NOMO-1 (cell line): ENCODE measurements around the gene HIPK3.

Experiments used
- DNase-seq, 2 experiments: peaks; one replicate each; lab custom pipeline; 2025; ENCODE audit not compliant: unreplicated experiment in 2 of 2; lab: John Stamatoyannopoulos, UW

The HIPK3 gene

DNA sequence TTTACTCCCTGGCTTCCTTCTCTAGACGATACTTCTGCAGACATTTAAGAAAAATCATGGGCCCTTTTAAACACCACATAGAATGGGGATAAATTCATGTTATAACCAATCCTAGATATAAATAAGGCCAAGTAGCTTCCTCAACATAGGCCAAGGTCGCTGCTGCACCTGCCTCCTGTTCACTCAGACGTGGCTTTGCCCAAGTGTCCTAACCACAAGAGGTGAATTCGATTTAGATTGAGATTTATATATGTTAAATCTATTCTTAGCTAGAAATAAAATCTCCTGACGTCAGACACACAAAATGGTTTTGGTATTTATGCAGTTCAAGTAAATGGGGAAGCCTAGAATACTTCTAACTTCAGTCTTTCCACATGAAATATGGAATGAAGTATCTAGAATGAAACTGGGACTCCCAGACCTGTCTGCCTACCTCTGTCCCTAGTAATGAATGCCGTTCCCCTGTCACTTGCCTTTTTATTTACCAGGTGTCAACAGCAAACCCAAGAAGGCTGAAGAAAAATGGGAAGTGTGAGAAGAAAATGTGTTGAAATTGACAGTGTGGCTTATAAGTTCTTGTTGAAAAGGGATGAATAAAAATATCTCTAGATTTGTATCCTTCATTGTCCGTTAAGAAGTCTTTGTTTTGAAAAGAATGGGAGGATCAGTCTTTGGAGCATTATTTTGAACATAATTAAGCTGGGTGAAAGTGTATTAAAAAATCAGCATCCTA, 131.8 kb downstream of the HIPK3 start:
- DNase-seq = no peak

DNA sequence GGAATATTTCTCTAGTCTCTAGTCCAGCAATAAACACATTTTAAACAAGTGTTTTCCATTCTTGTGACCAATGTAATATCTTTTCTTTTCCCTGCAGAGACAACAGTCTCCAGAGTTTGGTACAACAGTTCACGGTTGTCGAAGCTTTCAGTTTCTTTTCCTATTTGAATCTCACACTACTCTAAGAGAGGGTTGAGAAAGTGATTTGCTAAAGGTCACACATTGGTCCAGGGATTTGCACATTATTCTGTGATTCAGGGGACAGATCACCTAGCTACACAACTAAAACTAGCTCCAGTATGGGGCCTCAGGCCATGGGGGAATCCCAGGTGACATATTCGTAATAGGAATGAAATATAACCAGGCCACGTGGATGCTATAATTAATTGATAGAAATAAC, 132.5 kb downstream of the HIPK3 start:
- DNase-seq = no peak

DNA sequence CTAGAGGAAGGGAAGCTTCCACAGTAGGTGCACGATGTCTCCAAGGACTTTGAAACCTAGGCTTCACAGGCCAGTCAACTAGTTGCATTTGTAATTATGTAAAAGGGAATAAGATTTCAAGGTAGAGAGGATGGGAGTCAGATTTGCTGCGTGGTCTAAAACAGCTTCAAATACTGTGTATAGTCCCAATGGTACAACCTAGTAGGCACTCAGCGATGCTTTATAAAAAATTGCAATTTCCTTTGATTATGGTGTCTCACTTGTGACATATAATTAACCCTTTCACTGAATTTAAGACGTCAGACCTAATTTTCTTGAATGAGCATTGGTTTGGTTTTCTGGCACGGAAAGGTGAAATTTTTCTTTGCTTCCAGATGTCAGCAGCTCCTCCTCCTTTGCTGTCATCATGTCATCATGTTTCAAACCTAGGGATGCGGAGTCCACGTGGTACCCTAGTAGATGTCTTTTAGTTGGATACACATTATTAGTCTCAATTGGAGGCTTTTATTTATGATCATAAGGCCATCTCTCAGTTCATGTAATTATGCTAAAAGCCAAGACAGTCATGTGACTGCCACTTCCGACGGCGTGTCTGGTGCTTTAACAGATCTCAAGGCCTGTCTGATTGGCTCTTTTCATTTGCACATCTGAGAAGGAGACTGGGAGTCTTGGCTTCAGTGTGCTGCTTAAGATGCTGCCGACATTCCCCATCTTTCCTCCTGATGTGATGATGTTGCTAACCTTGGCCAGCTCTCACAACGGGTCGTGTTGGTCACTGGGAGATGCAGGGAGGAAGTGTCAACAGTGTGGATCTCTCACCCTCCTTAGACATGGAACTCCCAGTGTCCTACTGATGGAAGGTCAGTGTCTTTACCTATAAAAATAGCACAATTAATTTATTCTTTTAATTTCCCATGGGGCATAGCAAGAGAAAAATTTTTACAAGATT, 134.0 kb downstream of the HIPK3 start:
- DNase-seq = no peak

DNA sequence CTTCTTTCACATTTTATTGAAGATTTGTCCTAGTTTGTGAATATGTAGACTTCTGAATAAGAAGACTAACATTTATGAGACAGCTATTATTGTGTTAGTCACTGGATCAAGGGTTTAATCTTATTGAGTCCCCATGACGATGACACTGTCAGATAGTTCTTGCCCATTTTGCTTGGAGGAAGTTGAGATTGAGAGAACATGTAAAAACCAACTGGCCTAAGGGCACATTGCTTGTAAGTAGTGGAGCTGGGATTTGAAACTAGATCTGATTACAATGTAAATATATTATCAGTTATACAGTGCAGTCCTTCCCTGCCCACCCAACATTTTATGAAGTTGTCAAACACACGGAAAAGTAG, 134.7 kb downstream of the HIPK3 start:
- no peak for DNase-seq

DNA sequence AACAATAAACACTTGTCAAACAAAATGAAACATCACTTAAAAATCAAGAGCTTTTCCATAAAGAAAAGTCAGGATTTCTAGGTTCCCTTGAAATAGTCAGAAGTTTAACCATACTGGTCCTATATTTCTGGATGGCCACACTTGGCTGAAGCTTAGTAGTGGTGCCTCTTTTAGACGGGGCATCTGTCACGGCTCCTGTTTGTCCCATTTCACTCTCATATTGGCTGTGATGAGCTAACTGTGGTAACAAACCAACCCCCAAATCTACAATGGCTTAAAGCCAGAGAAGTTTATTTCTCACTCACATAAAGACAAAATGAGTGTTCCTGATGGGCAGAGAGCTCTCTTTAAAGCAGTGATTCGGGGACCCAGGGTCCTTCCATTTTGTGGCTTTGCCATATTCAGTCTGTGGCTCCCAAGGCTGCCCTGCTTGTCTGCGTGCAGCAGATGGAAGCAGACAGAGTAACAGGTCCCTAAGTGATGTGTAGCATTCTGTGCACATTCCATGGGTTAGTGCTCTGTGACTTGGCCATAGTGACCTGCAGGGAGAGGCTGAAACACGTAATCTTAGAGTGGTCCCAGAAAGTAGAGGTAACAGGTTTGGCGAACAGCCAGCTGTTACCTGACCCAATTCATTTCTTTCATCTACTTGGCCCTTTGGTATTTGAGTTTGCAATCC, 137.4 kb downstream of the HIPK3 start:
- DNase-seq = no peak

DNA sequence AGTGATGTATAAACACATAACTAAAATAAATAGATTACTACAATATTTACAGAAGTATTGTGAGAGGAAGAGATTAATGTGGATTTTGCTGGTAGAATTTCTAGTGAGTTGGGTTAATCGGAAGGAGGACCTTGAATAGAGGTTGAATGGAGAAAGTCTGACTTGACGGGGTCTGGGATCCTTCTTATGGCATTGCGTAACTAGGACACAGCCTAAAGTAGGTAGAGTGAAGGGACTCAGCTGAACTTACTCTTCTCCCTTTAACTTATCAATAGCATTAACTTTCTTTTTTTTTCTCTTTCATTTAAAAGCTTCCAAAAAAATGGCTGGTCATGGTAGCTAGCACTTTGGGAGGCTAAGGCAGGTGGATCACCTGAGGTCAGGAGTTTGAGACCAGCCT, 139.2 kb downstream of the HIPK3 start:
- DNase-seq = no peak

DNA sequence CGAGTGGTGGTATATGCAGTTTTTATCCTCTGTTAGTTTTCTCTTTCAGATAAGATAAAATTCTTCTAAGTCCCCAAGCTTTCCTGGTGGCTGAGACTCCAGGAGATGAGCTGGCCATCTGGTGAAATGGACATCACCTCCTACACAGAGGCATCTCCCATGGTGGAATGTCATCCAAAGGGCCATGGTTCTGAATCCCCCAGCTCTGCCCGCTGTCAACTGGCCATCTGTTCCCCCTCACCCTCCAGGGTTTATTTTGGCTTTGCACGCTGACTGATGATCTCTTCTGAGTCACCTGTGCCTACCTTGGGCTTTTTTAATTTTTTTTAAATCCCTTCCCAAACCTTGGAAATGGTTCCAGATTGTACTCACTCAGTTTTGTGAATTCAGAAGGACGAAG, 142.2 kb downstream of the HIPK3 start:
- DNase-seq = no peak

DNA sequence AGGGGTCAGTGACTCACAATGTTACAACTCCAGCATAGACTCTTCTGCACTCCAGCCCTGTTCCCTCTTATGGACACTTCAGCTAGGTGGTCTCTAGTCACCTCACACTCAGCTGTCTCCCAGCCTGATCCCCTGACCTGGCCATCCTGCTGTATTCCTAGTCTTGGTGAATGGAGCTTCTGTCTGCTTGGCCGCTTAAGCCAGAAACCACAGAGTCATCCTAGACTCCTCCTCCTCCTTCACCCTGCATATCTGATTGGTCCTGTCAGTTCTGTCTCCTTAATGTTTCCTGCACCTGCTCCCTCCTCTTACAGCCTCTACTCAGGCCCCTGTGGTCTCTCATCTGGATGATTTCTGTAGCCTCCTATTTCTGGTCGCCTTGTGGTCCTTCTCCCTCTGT, 144.9 kb downstream of the HIPK3 start:
- no peak for DNase-seq

DNA sequence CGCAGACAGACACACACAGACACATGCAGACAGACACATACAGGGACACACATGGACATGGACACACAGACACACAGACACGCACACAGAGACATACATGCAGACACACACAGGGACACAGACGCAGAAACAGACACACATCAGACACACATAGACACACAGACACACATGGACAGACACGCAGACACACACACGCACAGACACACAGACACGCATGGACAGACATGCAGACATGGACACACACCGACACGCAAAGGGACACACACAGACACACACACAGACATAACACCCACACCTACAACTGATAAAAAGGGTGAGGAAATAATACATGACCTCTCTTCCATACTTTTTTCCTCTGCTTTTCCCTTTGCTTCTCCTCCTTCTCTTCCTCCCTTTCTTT, 146.2 kb downstream of the HIPK3 start:
- no peak for DNase-seq

DNA sequence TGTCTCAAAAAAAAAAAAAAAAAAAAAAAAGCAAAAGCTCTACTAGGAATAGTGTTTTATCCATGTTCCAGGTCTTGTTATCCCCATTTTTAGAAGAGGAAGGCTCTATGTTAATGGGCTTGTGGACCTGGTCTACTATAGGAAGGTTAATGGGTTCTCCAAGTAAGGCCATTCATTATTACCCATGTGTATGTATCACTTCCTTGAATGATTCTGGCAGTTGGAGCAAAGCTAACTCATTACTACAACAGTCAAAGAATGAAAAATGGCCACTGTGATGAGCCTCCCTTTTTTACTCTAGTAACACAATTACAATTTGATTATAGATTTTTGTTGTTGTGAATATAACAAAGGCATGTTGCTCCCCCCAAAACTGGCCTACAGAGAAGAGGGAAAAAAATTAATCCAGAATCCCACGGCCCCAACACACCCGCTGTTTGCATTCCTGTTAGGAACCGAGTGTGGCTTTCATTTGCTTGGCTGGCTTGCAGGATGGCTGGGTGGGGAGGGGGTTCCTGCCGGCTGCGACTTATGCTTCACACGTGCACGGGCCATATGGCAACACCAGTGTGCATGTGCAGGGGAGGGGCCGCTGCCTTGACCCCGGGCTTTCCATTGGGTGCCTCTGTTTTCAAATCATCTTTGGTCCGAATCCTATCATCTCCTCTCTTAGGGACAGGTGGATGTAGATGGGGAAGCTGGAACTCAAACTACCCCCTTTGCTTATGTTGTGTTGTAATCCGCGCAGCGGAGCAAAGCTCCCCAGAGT, 148.8 kb downstream of the HIPK3 start:
- DNase-seq = no peak
